Activated CD4-positive, alpha-beta memory T cell treated with anti-CD3 and anti-CD28 coated beads for 36 hours (primary cell): ENCODE measurements around the gene HYAL1. TPM values are rescaled to one million over a fixed set of nuclear protein-coding genes. Genes with fewer than 3 reads are reported as not detected.

Experiments used
- CTCF ChIA-PET: fragments of 350-600 bp; sonication (Branson Sonifier 250); formaldehyde crosslinking; loops from one replicate; lab custom pipeline; 2021; ENCODE audit warnings: antibody characterized with exemption, inconsistent platforms; lab: Charles Lee
- POLR2A ChIA-PET: fragments of 350-600 bp; sonication (Branson Sonifier 250); formaldehyde crosslinking; loops from one replicate; lab custom pipeline; 2021; ENCODE audit warnings: antibody characterized with exemption; lab: Charles Lee
- DNase-seq: peaks from one replicate; pipeline ENCODE4 v3.0.0-alpha.2; 2020
- H3K27ac Mint-ChIP-seq: one replicate; pipeline ENCODE4 v1.8.0; 2021; ENCODE audit warnings: mixed read lengths
- H3K27me3 Mint-ChIP-seq: one replicate; pipeline ENCODE4 v1.8.0; 2021; ENCODE audit warnings: mixed read lengths
- H3K36me3 Mint-ChIP-seq: one replicate; pipeline ENCODE4 v1.8.0; 2021; ENCODE audit warnings: mixed read lengths
- H3K4me1 Mint-ChIP-seq: one replicate; pipeline ENCODE4 v1.8.0; 2021; ENCODE audit warnings: low read depth, mixed read lengths
- H3K4me3 Mint-ChIP-seq: one replicate; pipeline ENCODE4 v1.8.0; 2021; ENCODE audit warnings: mild to moderate bottlenecking, mixed read lengths
- H3K9me3 Mint-ChIP-seq: one replicate; pipeline ENCODE4 v1.8.0; 2021; ENCODE audit warnings: mixed read lengths
- intact Hi-C: fragments of 100-400 bp; cut with micrococcal nuclease; formaldehyde crosslinking; loops from one replicate; pipeline ENCODE4 v1.15.1; 2023
- total RNA-seq, 2 experiments: library from RNA; stranded (reverse); gene quantifications; one replicate each; pipeline ENCODE4 v1.2.3, GENCODE V29; 2021

Gene HYAL1
- total RNA-seq, 2 experiments from 2014 or later, result 0.14 TPM; not detected in 1

GRCh38 chr3:50342813-50343633, 39.6 kb upstream of the HYAL1 start:
- Mint-ChIP-seq H3K27ac (no peak overlapping the region), H3K27me3 (no peaks in the 10 kb centered on the region), H3K9me3 (no peaks in the 10 kb centered on the region), H3K4me1 (peaks cover 34% of the 10 kb centered on the region), H3K36me3 (peaks cover 23% of the 10 kb centered on the region), H3K4me3 (no peak overlapping the region)
- intact Hi-C loops, result loop anchor here (5.0 kb wide), 1 partner anchor 259 kb away; no protein-coding TSS in a partner anchor
- no peak for DNase-seq
- ChIA-PET POLR2A (no interaction called here), CTCF (interaction anchor here (1.1 to 1.4 kb wide), 2 partner anchors 11 to 21 kb away, joined by 4 to 5 read pairs; no protein-coding TSS in a partner anchor)

GRCh38 chr3:50341996-50342650, 38.7 kb upstream of the HYAL1 start:
- no peak for DNase-seq
- H3K27ac Mint-ChIP-seq, result no peak overlapping the region
- no peaks in the 10 kb centered on the region for H3K27me3 Mint-ChIP-seq
- ChIA-PET POLR2A (interaction anchor here (0.8 kb wide), 1 partner anchor 9 kb away, joined by 3 read pairs; the partner anchor contains the start of genes CYB561D2 and NPRL2), CTCF (interaction anchor here (1.1 kb wide), 1 partner anchor 21 kb away, joined by 5 read pairs; no protein-coding TSS in a partner anchor)
- H3K9me3 Mint-ChIP-seq, result no peaks in the 10 kb centered on the region
- peaks cover 27% of the 10 kb centered on the region for H3K4me1 Mint-ChIP-seq
- peak overlapping the region; percentile 97 for H3K4me3 Mint-ChIP-seq
- H3K36me3 Mint-ChIP-seq, result peaks cover 22% of the 10 kb centered on the region
- intact Hi-C loops, result loop anchor here (5.0 kb wide), 1 partner anchor 260 kb away; no protein-coding TSS in a partner anchor

- intact Hi-C loops, result loop anchor here (5.0 kb wide), 1 partner anchor 261 kb away; no protein-coding TSS in a partner anchor
- DNase-seq, result peak; percentile 31
- Mint-ChIP-seq H3K27ac (peak overlapping the region; percentile 92), H3K27me3 (no peaks in the 10 kb centered on the region), H3K4me1 (peaks cover 27% of the 10 kb centered on the region), H3K9me3 (no peaks in the 10 kb centered on the region), H3K4me3 (peak overlapping the region; percentile 97), H3K36me3 (peaks cover 24% of the 10 kb centered on the region)
- POLR2A ChIA-PET, result interaction anchor here (0.6 to 6.5 kb wide), 6 partner anchors 7 to 264 kb away, joined by 3 to 93 read pairs (median 6); partner anchors contain the start of genes CYB561D2, HYAL3, NAA80 and NPRL2
- CTCF ChIA-PET, result interaction anchor here (0.9 to 1.7 kb wide), 3 partner anchors 12 to 49 kb away, joined by 3 to 7 read pairs (median 4); partner anchors contain the start of gene IFRD2
Measured at GRCh38 chr3:50341537-50341936, 38.2 kb upstream of the HYAL1 start.

GRCh38 chr3:50340448-50341329, 37.3 kb upstream of the HYAL1 start, which contains the start of gene RASSF1:
Gene RASSF1 (minus strand): TSS chr3:50340836. CDS start chr3:50340805, 31 bp downstream.
- no peaks in the 10 kb centered on the region for H3K27me3 Mint-ChIP-seq
- intact Hi-C loops, result loop anchor here (5.0 kb wide), 1 partner anchor 262 kb away; no protein-coding TSS in a partner anchor
- DNase-seq, result peak; percentile 83
- CTCF ChIA-PET, result interaction anchor here (0.9 to 1.7 kb wide), 5 partner anchors 8 to 48 kb away, joined by 3 to 7 read pairs (median 4); partner anchors contain the start of genes CYB561D2, IFRD2 and NPRL2
- H3K4me1 Mint-ChIP-seq, result peaks cover 30% of the 10 kb centered on the region
- H3K4me3 Mint-ChIP-seq, result peak within 1 kb of the TSS; percentile 97
- H3K36me3 Mint-ChIP-seq, result peaks cover 31% of the 10 kb centered on the region
- no peaks in the 10 kb centered on the region for H3K9me3 Mint-ChIP-seq
- POLR2A ChIA-PET, result interaction anchor here (0.6 to 6.5 kb wide), 10 partner anchors 8 to 1716 kb away, joined by 3 to 93 read pairs (median 6); partner anchors contain the start of genes CYB561D2, DUSP7, HYAL3 and NAA80
- peak within 1 kb of the TSS; percentile 92 for H3K27ac Mint-ChIP-seq

GRCh38 chr3:50340147-50340447, 36.7 kb upstream of the HYAL1 start:
- intact Hi-C loops, result loop anchor here (5.0 kb wide), 1 partner anchor 262 kb away; no protein-coding TSS in a partner anchor
- Mint-ChIP-seq H3K27me3 (no peaks in the 10 kb centered on the region), H3K36me3 (peaks cover 36% of the 10 kb centered on the region), H3K9me3 (no peaks in the 10 kb centered on the region), H3K4me3 (peak overlapping the region; percentile 97), H3K4me1 (peaks cover 36% of the 10 kb centered on the region), H3K27ac (peak overlapping the region; percentile 92)
- POLR2A ChIA-PET, result interaction anchor here (0.7 to 6.5 kb wide), 7 partner anchors 9 to 1717 kb away, joined by 3 to 93 read pairs (median 7); partner anchors contain the start of genes CYB561D2, DUSP7, HYAL3 and NAA80
- DNase-seq, result no peak
- CTCF ChIA-PET, result interaction anchor here (0.9 to 1.7 kb wide), 4 partner anchors 9 to 14 kb away, joined by 3 to 7 read pairs (median 4); partner anchors contain the start of genes CYB561D2 and NPRL2

GRCh38 chr3:50339485-50340146, 36.2 kb upstream of the HYAL1 start:
- intact Hi-C loops, result loop anchor here (5.0 kb wide), 1 partner anchor 263 kb away; no protein-coding TSS in a partner anchor
- H3K36me3 Mint-ChIP-seq, result peaks cover 36% of the 10 kb centered on the region
- H3K27ac Mint-ChIP-seq, result peak overlapping the region; percentile 92
- ChIA-PET CTCF (interaction anchor here (1.7 to 4.2 kb wide), 3 partner anchors 9 to 14 kb away, joined by 7 to 39 read pairs (median 16); partner anchors contain the start of genes CYB561D2 and NPRL2), POLR2A (interaction anchor here (0.7 to 6.5 kb wide), 8 partner anchors 9 to 1717 kb away, joined by 3 to 93 read pairs (median 12); partner anchors contain the start of genes CYB561D2, DUSP7, HEMK1 and HYAL3)
- no peaks in the 10 kb centered on the region for H3K9me3 Mint-ChIP-seq
- no peaks in the 10 kb centered on the region for H3K27me3 Mint-ChIP-seq
- peak overlapping the region; percentile 97 for H3K4me3 Mint-ChIP-seq
- peaks cover 39% of the 10 kb centered on the region for H3K4me1 Mint-ChIP-seq
- no peak for DNase-seq

GRCh38 chr3:50338965-50339364, 35.6 kb upstream of the HYAL1 start:
- peak overlapping the region; percentile 92 for H3K27ac Mint-ChIP-seq
- CTCF ChIA-PET, result interaction anchor here (0.6 to 4.2 kb wide), 5 partner anchors 10 to 233 kb away, joined by 3 to 39 read pairs (median 6); partner anchors contain the start of genes CYB561D2 and NPRL2

GRCh38 chr3:50337175-50337861, 33.9 kb upstream of the HYAL1 start:
- peak; percentile 99 for DNase-seq
- POLR2A ChIA-PET, result interaction anchor here (0.6 to 6.5 kb wide), 25 partner anchors 9 to 614 kb away, joined by 3 to 93 read pairs (median 4); partner anchors contain the start of genes CYB561D2, GMPPB, GNAI2 and HEMK1
- intact Hi-C loops, result loop anchor here (1.0 to 2.0 kb wide), 6 partner anchors 9 to 103 kb away; partner anchors contain the start of genes CYB561D2, HYAL3, NAA80 and NPRL2
- CTCF ChIA-PET, result interaction anchor here (0.6 to 4.2 kb wide), 10 partner anchors 9 to 247 kb away, joined by 3 to 39 read pairs (median 10); partner anchors contain the start of genes CYB561D2, HYAL2, HYAL3 and NAA80
- H3K27ac Mint-ChIP-seq, result peak overlapping the region; percentile 92
- no peaks in the 10 kb centered on the region for H3K9me3 Mint-ChIP-seq
- H3K27me3 Mint-ChIP-seq, result no peaks in the 10 kb centered on the region
- H3K4me1 Mint-ChIP-seq, result peaks cover 57% of the 10 kb centered on the region
- H3K4me3 Mint-ChIP-seq, result peak overlapping the region; percentile 97
- H3K36me3 Mint-ChIP-seq, result peaks cover 46% of the 10 kb centered on the region

More at GRCh38 chr3:50338965-50339364, 35.6 kb upstream of the HYAL1 start:
- Mint-ChIP-seq H3K36me3 (peaks cover 43% of the 10 kb centered on the region), H3K27me3 (no peaks in the 10 kb centered on the region), H3K9me3 (no peaks in the 10 kb centered on the region), H3K4me1 (peaks cover 45% of the 10 kb centered on the region), H3K4me3 (peak overlapping the region; percentile 97)
- intact Hi-C loops, result no loop called here
- POLR2A ChIA-PET, result interaction anchor here (0.7 to 6.5 kb wide), 6 partner anchors 10 to 276 kb away, joined by 5 to 93 read pairs (median 16); partner anchors contain the start of genes CYB561D2, HEMK1, IFRD2 and NPRL2
- DNase-seq, result no peak
